Testis (tissue), 3 donors: Measurements from ENCODE around the gene SAMHD1. TPM values are rescaled to one million over a fixed set of nuclear protein-coding genes. Genes with fewer than 3 reads are reported as not detected.

Experiments
- DNase-seq: peaks from one replicate; pipeline ENCODE4 v3.0.0-alpha.2; 2019
- H3K27ac ChIP-seq, 2 donors: fragments of 200-600 bp; sonication (generic); one replicate each; pipeline ENCODE4 v1.5.1; 2019
- H3K27me3 ChIP-seq: fragments of 200-600 bp; sonication (generic); one replicate; pipeline ENCODE4 v1.5.1; 2019
- H3K36me3 ChIP-seq: fragments of 200-600 bp; sonication (generic); one replicate; pipeline ENCODE4 v1.5.1; 2017; ENCODE audit warnings: low read depth; ENCODE audit errors: missing control alignments
- H3K4me1 ChIP-seq: fragments of 200-600 bp; sonication (generic); one replicate; pipeline ENCODE4 v1.5.1; 2019
- H3K4me3 ChIP-seq, 2 donors: fragments of 200-600 bp; sonication (generic); one replicate each; pipeline ENCODE4 v1.5.1; 2017 to 2019
- H3K9me3 ChIP-seq: fragments of 200-600 bp; sonication (generic); one replicate; pipeline ENCODE4 v1.5.1; 2017
- POLR2A ChIP-seq: fragments of 450-650 bp; IDR thresholded peaks from one replicate; pipeline ENCODE4 v1.6.1; 2017; ENCODE audit warnings: antibody characterized with exemption, mild to moderate bottlenecking, moderate library complexity
- WGBS, 2 donors: methylation state at CpG; one replicate each; pipeline ENCODE4 v1.1.5; 2018; 5-methylcytosine and 5-hydroxymethylcytosine counted together
- intact Hi-C: fragments of 100-400 bp; cut with DNase I; formaldehyde crosslinking; loops from one replicate; pipeline ENCODE4 v1.15.1; 2023; ENCODE audit warnings: low total_unique reads
- polyA plus RNA-seq: library from polyadenylated mRNA; stranded (reverse); fragments of 350-450 nt; fragmentation: Illumina TruSeq; extraction: RNeasy Lipid Tissue Mini Kit (QIAGEN cat#74804); gene quantifications from one replicate; pipeline ENCODE4 v1.2.3, GENCODE V29; 2014; ENCODE audit warnings: low read depth, low replicate concordance; ENCODE audit not compliant: insufficient read depth
- total RNA-seq, 2 donors: library from RNA; depleted of rRNA; stranded (reverse); fragments of >200 nt; gene quantifications; one replicate each; pipeline ENCODE4 v1.2.3, GENCODE V29; 2016
- TF ChIP-seq, protein P1 (sequence below), 3 experiments: fragments of 450-650 bp in 2 of 3; fragments of 200-600 bp in 1 of 3; sonication (generic) in 1 of 3; IDR thresholded peaks; one replicate each; pipeline ENCODE4 v1.5.1; 2016 to 2019; ENCODE audit warnings: antibody characterized with exemption in 3 of 3, mild to moderate bottlenecking in 2 of 3, moderate library complexity in 1 of 3

Gene SAMHD1
- total and polyA plus RNA-seq, 3 donors from 2014 or later, result 38.7 to 79.0 (median 61.9) TPM

GRCh38 chr20:36992802-36993334 lies 41.4 kb upstream of the SAMHD1 start:
- Histone ChIP-seq H3K36me3 (no peaks in the 10 kb centered on the region), H3K4me3 (no peak overlapping the region), H3K27me3 (no peaks in the 10 kb centered on the region), H3K4me1 (no peaks in the 10 kb centered on the region), H3K9me3 (no peaks in the 10 kb centered on the region), H3K27ac (no peak overlapping the region)
- no peak for DNase-seq
- intact Hi-C loops, result no loop called here
- no peak for TF ChIP-seq POLR2A
- TF ChIP-seq, protein P1, sequence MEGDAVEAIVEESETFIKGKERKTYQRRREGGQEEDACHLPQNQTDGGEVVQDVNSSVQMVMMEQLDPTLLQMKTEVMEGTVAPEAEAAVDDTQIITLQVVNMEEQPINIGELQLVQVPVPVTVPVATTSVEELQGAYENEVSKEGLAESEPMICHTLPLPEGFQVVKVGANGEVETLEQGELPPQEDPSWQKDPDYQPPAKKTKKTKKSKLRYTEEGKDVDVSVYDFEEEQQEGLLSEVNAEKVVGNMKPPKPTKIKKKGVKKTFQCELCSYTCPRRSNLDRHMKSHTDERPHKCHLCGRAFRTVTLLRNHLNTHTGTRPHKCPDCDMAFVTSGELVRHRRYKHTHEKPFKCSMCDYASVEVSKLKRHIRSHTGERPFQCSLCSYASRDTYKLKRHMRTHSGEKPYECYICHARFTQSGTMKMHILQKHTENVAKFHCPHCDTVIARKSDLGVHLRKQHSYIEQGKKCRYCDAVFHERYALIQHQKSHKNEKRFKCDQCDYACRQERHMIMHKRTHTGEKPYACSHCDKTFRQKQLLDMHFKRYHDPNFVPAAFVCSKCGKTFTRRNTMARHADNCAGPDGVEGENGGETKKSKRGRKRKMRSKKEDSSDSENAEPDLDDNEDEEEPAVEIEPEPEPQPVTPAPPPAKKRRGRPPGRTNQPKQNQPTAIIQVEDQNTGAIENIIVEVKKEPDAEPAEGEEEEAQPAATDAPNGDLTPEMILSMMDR (IDR thresholded peaks at IDR 0.05), result no peak
- 92 to 99% methylated on average over 4 of the region's 4 CpGs for WGBS, 2 donors

DNA sequence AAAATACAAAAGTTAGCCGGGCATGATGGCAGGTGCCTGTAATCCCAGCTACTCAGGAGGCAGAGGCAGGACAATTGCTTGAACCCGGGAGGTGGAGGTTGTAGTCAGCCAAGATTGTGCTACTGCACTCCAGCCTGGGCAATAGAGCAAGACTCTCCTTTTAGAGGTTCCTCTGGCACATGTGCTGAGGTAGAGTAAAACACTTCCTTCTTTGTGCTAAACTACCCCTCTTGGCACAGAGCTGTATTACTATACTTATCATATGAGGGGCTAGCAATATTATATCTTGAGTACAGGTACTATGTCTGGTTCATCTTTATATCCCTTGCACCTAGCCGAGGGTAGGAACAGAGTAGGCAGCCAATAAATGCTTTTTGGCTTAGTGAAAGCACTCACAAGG lies 40.2 kb upstream of the SAMHD1 start:
- no peak for TF ChIP-seq POLR2A
- TF ChIP-seq, protein P1 (IDR thresholded peaks at IDR 0.05), result no peak
- Histone ChIP-seq H3K36me3 (no peaks in the 10 kb centered on the region), H3K27ac (no peak overlapping the region), H3K9me3 (no peaks in the 10 kb centered on the region), H3K4me1 (no peaks in the 10 kb centered on the region), H3K4me3 (no peak overlapping the region), H3K27me3 (no peaks in the 10 kb centered on the region)
- WGBS, 2 donors, result 86 to 88% methylated on average over 3 of the region's 3 CpGs
- DNase-seq, result no peak
- intact Hi-C loops, result no loop called here

DNA sequence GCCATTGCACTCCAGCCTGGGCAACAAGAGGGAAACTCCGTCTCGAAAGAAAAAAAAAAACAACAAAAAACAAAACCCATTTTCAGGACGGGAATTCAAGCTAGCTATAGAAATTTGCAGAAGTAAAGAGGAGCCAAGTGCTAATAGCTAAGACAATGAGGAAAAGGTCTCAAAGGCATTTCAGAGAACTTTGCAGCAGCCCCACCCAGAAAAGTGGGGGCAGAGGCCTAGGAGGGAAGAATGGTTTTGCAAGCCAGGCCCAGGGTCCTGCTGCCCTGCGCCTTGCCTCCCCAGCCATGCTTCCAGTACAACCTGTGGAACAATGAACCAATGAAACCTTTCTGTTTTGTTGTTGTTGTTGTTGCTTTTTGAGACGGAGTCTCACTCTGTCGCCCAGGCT lies 38.3 kb upstream of the SAMHD1 start:
- intact Hi-C loops, result no loop called here
- no peaks in the 10 kb centered on the region for H3K9me3 ChIP-seq

DNA sequence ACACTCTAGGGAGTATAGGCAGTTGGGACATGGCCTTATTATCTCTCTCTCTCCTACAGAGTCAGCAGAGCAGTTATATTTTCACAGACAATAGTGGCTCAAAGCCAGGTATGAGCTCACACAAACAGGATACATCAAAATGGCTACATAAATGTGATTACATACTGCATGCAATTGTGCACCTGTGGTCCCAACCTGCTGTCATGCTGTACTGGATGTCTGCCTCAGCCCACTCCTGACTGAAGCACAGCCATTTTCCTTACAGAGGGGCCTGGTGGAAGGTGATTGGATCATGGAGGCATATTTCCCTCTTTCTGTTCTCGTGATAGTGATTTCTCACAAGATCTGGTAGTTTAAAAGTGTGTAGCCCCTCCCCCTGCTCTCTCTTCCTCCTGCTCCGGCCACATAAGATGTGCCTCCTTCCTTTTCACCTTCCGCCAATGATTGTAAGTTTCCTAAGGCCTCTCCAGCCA lies 37.0 kb upstream of the SAMHD1 start:
- WGBS, 2 donors, result 68 to 81% methylated on average over 3 of the region's 3 CpGs

More for the DNA sequence above, 38.3 kb upstream of the SAMHD1 start:
- Histone ChIP-seq H3K27me3 (no peaks in the 10 kb centered on the region), H3K27ac (no peak overlapping the region), H3K4me1 (no peaks in the 10 kb centered on the region), H3K36me3 (no peaks in the 10 kb centered on the region), H3K4me3 (no peak overlapping the region)
- WGBS, 2 donors, result 67 to 80% methylated on average over 6 of the region's 6 CpGs
- DNase-seq, result no peak
- TF ChIP-seq, protein P1 (IDR thresholded peaks at IDR 0.05), result no peak
- TF ChIP-seq POLR2A, result no peak

More for the DNA sequence above, 37.0 kb upstream of the SAMHD1 start:
- Histone ChIP-seq H3K4me3 (no peak overlapping the region), H3K27me3 (no peaks in the 10 kb centered on the region), H3K4me1 (no peaks in the 10 kb centered on the region), H3K9me3 (no peaks in the 10 kb centered on the region), H3K36me3 (no peaks in the 10 kb centered on the region), H3K27ac (no peak overlapping the region)
- no peak for DNase-seq
- TF ChIP-seq POLR2A, result no peak
- TF ChIP-seq, protein P1 (IDR thresholded peaks at IDR 0.05), result no peak
- intact Hi-C loops, result no loop called here
